ENCODE data around the gene IL1RAPL1.

Gene IL1RAPL1

DNA sequence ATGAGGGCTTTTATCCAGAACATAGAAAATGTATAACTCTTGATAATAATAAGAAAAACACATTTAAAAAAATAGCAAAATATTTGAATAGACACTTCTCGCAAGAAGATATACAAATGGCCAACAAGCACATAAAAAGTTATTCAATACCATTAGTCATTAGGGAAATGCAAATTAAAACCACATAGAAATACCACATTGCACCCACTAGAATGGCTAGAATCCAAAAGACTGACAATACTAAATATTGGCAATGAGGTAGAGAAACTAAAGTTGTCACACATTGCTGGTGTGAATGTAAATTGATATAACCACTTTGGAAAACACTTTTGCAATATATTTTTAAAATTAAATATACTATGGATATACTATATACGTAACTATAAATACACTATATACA, 873.8 kb downstream of the IL1RAPL1 start:
- TF ChIP-seq MYC (IDR thresholded peaks at IDR 0.05; ENCODE audit: low read depth, low read length) (no peak), POLR2A (IDR thresholded peaks at IDR 0.05; ENCODE audit: extremely low read depth, insufficient read length) (no peak)
- TF ChIP-seq, protein P1, sequence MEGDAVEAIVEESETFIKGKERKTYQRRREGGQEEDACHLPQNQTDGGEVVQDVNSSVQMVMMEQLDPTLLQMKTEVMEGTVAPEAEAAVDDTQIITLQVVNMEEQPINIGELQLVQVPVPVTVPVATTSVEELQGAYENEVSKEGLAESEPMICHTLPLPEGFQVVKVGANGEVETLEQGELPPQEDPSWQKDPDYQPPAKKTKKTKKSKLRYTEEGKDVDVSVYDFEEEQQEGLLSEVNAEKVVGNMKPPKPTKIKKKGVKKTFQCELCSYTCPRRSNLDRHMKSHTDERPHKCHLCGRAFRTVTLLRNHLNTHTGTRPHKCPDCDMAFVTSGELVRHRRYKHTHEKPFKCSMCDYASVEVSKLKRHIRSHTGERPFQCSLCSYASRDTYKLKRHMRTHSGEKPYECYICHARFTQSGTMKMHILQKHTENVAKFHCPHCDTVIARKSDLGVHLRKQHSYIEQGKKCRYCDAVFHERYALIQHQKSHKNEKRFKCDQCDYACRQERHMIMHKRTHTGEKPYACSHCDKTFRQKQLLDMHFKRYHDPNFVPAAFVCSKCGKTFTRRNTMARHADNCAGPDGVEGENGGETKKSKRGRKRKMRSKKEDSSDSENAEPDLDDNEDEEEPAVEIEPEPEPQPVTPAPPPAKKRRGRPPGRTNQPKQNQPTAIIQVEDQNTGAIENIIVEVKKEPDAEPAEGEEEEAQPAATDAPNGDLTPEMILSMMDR (IDR thresholded peaks at IDR 0.05; ENCODE audit: low read depth, low read length), result no peak
- TF ChIP-seq, protein P2, sequence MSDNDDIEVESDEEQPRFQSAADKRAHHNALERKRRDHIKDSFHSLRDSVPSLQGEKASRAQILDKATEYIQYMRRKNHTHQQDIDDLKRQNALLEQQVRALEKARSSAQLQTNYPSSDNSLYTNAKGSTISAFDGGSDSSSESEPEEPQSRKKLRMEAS (IDR thresholded peaks at IDR 0.05; ENCODE audit: low read depth, low read length), result no peak
- DNase-seq (ENCODE audit: low read depth), result no peak
- H3K4me3 ChIP-seq (ENCODE audit: low read depth, low read length), result no peak overlapping the region

DNA sequence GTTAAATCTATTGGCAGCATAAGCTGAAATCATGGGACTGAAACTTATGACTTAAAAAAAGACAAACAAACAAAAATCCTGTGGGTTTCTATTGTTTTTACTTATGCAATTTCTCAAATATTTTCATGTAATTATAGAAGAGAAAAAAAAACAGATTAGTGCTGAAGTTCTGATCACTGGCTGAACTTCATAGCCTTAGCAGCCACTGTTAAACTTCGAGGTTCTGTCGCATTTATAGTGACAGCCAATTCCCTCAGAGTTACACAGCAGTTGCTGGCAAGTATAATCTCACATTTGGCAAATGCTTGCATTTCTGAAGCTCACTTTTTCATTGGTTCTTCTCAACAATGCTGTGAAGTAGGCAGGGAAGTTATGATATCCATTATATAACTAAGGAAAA, 879.2 kb downstream of the IL1RAPL1 start:
- H3K4me3 ChIP-seq (ENCODE audit: low read depth, low read length), result no peak overlapping the region
- DNase-seq (ENCODE audit: low read depth), result no peak
- TF ChIP-seq, protein P1 (IDR thresholded peaks at IDR 0.05; ENCODE audit: low read depth, low read length), result no peak
- TF ChIP-seq MYC (IDR thresholded peaks at IDR 0.05; ENCODE audit: low read depth, low read length), result no peak
- TF ChIP-seq, protein P2 (IDR thresholded peaks at IDR 0.05; ENCODE audit: low read depth, low read length), result no peak
- no peak for TF ChIP-seq POLR2A (IDR thresholded peaks at IDR 0.05; ENCODE audit: extremely low read depth, insufficient read length)

DNA sequence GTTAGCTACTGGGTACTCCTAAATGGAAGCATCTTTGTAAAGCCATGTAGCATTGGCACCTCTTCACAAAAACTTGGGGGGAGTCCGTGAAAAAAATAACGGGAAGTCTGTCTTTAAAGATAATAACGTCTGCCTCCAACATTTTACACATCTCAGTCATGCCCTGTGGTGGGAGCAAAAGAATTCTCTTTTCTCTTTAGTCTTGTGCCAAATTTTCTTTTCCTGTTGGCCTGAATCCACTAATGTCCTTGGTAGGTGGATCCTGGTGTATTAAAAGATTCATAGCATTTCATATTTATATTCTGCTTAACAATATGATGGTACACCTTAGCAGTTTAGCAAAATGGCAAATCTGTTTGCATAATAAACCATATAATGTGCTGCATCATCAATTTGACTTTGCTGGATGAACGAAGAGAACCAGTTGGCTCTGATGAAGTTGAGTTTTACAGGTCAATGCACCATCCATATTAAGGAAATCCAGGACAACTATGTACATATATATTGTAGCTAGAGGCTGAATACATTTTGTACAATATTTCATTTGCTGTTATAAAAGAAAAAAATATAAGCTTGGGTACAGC, 881.8 kb downstream of the IL1RAPL1 start:
- no peak for DNase-seq (ENCODE audit: low read depth)
- TF ChIP-seq, protein P2 (IDR thresholded peaks at IDR 0.05; ENCODE audit: low read depth, low read length), result no peak
- H3K4me3 ChIP-seq (ENCODE audit: low read depth, low read length), result no peak overlapping the region

DNA sequence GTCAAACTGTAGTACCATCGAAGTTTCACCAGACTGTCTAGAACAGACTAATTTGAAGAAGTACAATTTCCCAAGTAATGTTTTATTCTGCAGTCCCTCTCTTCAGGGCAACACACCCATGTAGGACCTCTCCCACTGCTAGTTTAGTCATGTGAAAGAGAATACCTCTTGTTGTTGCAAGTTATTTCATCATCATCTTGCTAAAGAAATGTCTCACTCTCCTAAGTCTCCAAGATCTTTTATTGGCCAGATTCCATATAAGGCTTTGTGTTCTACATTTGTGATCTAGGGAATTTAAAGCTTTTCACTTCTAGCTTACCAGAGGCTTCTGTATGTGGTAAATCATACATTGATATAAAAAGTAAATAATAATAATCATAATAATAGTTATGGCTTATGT, 882.8 kb downstream of the IL1RAPL1 start:
- no peak for DNase-seq (ENCODE audit: low read depth)

DNA sequence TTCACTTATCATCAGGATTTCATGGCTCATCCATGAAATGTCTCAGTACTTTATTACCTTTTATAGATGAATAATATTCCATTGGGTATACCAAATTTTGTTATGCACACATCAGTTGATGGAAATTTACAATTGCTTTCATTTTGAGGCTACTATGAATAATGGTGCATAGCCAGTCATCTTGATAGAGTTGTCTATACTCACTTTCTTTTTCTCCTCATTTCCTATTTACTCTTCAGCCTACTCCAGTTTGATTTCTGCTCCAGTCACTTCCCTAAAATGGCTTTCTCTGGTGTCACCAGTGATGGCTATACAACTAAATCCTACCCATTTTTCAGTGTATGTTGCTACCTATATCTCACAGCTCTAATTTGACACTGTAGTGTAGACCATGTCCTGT, 884.6 kb downstream of the IL1RAPL1 start:
- no peak overlapping the region for H3K4me3 ChIP-seq (ENCODE audit: low read depth, low read length)
- TF ChIP-seq, protein P1 (IDR thresholded peaks at IDR 0.05; ENCODE audit: low read depth, low read length), result no peak
- TF ChIP-seq MYC (IDR thresholded peaks at IDR 0.05; ENCODE audit: low read depth, low read length), result no peak
- TF ChIP-seq POLR2A (IDR thresholded peaks at IDR 0.05; ENCODE audit: extremely low read depth, insufficient read length), result no peak
- TF ChIP-seq, protein P2 (IDR thresholded peaks at IDR 0.05; ENCODE audit: low read depth, low read length), result no peak
- no peak for DNase-seq (ENCODE audit: low read depth)

More for the DNA sequence above, 882.8 kb downstream of the IL1RAPL1 start:
- no peak overlapping the region for H3K4me3 ChIP-seq (ENCODE audit: low read depth, low read length)
- TF ChIP-seq POLR2A (IDR thresholded peaks at IDR 0.05; ENCODE audit: extremely low read depth, insufficient read length) (no peak), MYC (IDR thresholded peaks at IDR 0.05; ENCODE audit: low read depth, low read length) (no peak)
- TF ChIP-seq, protein P2 (IDR thresholded peaks at IDR 0.05; ENCODE audit: low read depth, low read length), result no peak
- TF ChIP-seq, protein P1 (IDR thresholded peaks at IDR 0.05; ENCODE audit: low read depth, low read length), result no peak

DNA sequence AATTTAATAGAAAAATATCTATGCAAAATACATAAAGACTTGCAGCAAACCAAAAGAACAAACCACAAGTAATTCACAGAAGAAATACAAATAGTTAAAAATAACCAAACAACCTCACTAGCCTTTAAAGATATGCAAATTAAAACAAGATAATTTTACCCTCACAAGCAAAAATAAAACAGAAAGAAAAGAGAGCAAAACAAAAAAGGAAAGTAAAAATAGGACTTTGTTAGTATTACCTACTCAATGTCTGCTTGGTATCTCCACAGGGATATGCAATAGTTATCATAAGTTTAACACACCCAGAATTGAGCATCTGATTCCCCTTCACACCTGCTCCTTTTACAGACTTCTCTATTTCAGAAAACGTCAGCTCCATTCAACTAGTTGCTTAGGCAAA, 890.6 kb downstream of the IL1RAPL1 start:
- H3K4me3 ChIP-seq (ENCODE audit: low read depth, low read length), result no peak overlapping the region
- DNase-seq (ENCODE audit: low read depth), result no peak
- TF ChIP-seq, protein P1 (IDR thresholded peaks at IDR 0.05; ENCODE audit: low read depth, low read length), result no peak
- TF ChIP-seq MYC (IDR thresholded peaks at IDR 0.05; ENCODE audit: low read depth, low read length) (no peak), POLR2A (IDR thresholded peaks at IDR 0.05; ENCODE audit: extremely low read depth, insufficient read length) (no peak)
- TF ChIP-seq, protein P2 (IDR thresholded peaks at IDR 0.05; ENCODE audit: low read depth, low read length), result no peak

Data from NB4 (cell line).